Measurements from ENCODE around the gene DPH1. TPM values are rescaled to one million over a fixed set of nuclear protein-coding genes. Genes with fewer than 3 reads are reported as not detected.
A peak's percentile ranks its signal among the peaks of the same experiment; 100 is the strongest.

The DPH1 gene
- polyA plus RNA-seq, 1 of the 3 experiments (the other 2 are of a cell fraction) = 36.2 TPM

DNA sequence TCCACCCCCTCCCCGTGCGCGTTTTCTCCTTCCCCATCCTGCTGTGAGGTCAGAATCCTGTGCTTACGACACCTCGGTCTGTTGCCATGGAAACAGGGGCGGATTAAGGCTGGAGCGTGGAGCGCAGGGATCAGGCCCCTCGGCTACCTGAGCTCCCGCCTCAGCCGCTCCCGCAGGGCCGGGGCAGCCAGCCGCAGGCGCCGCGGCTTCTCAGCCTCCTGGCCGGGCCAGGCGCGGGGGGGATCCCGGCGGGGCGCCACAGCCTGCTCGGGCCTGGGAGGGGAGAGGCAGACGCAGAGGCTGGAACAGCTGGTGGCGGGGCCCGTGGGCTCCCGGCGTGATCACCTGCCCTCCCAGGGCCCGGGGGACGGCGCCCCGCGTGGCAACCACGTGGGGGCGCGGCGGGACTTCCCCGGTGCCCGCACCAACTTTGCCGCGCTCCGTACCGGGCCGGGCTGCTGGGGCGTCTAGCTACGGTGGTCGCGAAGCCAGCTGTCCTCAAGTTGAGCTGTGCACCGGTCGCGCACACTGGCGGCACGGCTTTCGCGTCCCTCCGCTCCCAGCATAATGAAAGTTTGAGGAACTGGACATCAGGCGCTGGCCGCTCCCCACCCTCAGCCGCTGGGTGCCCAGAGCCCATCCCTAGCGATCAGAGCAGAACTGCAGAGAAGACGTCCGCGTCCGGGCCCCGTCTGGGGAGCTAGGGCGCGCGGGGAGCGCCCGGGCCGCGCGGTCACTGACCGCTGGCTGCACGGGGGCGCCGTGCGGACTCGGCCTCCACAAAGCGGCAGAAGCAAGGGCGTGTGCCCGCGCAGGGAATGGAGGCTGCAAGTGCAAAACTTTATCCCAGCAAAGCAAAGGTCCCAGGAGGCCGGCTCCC, 6.0 kb upstream of the DPH1 start:
- Histone ChIP-seq H3K79me2 (ENCODE audit: insufficient read depth) (no peaks in the 10 kb centered on the region), H2AFZ (ENCODE audit: low read depth) (no peak overlapping the region), H3K27ac (ENCODE audit: low read depth in 2 of 2, low read length in 1 of 2) (no peak overlapping the region), H3K4me1 (ENCODE audit: control insufficient read depth in 1 of 2, insufficient read depth in 2 of 2, low read depth in 1 of 2, low read length in 1 of 2) (peaks cover 0 to 7% of the 10 kb centered on the region in 2 experiments; a peak in 1 of 4 replicates), H3K4me2 (peak overlapping the region; percentile 79; the same call in 1 of the 2 replicates), H3K9me2 (no peaks in the 10 kb centered on the region), H3K9ac (no peak overlapping the region), H3K36me3 (replicated peaks in 1 of 2; ENCODE audit: control insufficient read depth in 1 of 2, insufficient read depth in 2 of 2, low read length in 1 of 2) (no peaks in the 10 kb centered on the region), H3F3A (replicated peaks; ENCODE audit: insufficient read depth) (no peaks in the 10 kb centered on the region), H3K27me3 (ENCODE audit: insufficient read depth) (peaks cover 39% of the 10 kb centered on the region), H3K9me3 (no peaks in the 10 kb centered on the region), H4K20me1 (ENCODE audit: insufficient read depth) (no peaks in the 10 kb centered on the region), H3K4me3 (ENCODE audit: low read depth in 2 of 2, low read length in 1 of 2) (peak overlapping the region; percentile 42 to 52; a peak in 2 of 4 replicates)
- ChIA-PET POLR2A (interaction anchor here (1.2 to 1.5 kb wide), 2 partner anchors 11 to 115 kb away, joined by 3 to 4 read pairs; no protein-coding TSS in a partner anchor), CTCF (interaction anchor here (0.7 to 8.6 kb wide), 13 partner anchors 9 to 221 kb away, joined by 3 to 197 read pairs (median 18); partner anchors contain the start of gene OVCA2)
- TF ChIP-seq MXI1 (IDR thresholded peaks at IDR 0.05; ENCODE audit: low read depth, low read length) = no peak
- TF ChIP-seq TEAD4 (IDR thresholded peaks at IDR 0.05; ENCODE audit: borderline replicate concordance, insufficient read depth) = no peak
- no peak for TF ChIP-seq RAD21 (IDR thresholded peaks at IDR 0.05; ENCODE audit: low read length)
- no peak for TF ChIP-seq TCF12 (IDR thresholded peaks at IDR 0.05)
- TF ChIP-seq POLR2AphosphoS5 (IDR thresholded peaks at IDR 0.05; ENCODE audit: low read depth, low read length) = no peak
- TF ChIP-seq NRF1 (IDR thresholded peaks at IDR 0.05; ENCODE audit: low read depth, low read length) = no peak
- no peak for TF ChIP-seq SIN3A (IDR thresholded peaks at IDR 0.05; ENCODE audit: borderline replicate concordance, low read depth, low read length)
- TF ChIP-seq, protein P1, sequence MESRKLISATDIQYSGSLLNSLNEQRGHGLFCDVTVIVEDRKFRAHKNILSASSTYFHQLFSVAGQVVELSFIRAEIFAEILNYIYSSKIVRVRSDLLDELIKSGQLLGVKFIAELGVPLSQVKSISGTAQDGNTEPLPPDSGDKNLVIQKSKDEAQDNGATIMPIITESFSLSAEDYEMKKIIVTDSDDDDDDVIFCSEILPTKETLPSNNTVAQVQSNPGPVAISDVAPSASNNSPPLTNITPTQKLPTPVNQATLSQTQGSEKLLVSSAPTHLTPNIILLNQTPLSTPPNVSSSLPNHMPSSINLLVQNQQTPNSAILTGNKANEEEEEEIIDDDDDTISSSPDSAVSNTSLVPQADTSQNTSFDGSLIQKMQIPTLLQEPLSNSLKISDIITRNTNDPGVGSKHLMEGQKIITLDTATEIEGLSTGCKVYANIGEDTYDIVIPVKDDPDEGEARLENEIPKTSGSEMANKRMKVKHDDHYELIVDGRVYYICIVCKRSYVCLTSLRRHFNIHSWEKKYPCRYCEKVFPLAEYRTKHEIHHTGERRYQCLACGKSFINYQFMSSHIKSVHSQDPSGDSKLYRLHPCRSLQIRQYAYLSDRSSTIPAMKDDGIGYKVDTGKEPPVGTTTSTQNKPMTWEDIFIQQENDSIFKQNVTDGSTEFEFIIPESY (IDR thresholded peaks at IDR 0.05; ENCODE audit: borderline replicate concordance, low read depth) = no peak
- no peak for TF ChIP-seq EP300 (IDR thresholded peaks at IDR 0.05; ENCODE audit: borderline replicate concordance in 1 of 2, low read depth in 1 of 2, low read length in 1 of 2)
- TF ChIP-seq, protein P2, sequence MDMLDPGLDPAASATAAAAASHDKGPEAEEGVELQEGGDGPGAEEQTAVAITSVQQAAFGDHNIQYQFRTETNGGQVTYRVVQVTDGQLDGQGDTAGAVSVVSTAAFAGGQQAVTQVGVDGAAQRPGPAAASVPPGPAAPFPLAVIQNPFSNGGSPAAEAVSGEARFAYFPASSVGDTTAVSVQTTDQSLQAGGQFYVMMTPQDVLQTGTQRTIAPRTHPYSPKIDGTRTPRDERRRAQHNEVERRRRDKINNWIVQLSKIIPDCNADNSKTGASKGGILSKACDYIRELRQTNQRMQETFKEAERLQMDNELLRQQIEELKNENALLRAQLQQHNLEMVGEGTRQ (IDR thresholded peaks at IDR 0.05; ENCODE audit: borderline replicate concordance, low read depth, low read length) = no peak
- TF ChIP-seq, protein P3, sequence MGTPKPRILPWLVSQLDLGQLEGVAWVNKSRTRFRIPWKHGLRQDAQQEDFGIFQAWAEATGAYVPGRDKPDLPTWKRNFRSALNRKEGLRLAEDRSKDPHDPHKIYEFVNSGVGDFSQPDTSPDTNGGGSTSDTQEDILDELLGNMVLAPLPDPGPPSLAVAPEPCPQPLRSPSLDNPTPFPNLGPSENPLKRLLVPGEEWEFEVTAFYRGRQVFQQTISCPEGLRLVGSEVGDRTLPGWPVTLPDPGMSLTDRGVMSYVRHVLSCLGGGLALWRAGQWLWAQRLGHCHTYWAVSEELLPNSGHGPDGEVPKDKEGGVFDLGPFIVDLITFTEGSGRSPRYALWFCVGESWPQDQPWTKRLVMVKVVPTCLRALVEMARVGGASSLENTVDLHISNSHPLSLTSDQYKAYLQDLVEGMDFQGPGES (IDR thresholded peaks at IDR 0.05; ENCODE audit: low read depth, low read length) = no peak
- TF ChIP-seq NFIC (IDR thresholded peaks at IDR 0.05; ENCODE audit: borderline replicate concordance) = no peak
- no peak for TF ChIP-seq CHD2 (IDR thresholded peaks at IDR 0.05; ENCODE audit: low read length, partially characterized antibody)
- TF ChIP-seq, protein P4, sequence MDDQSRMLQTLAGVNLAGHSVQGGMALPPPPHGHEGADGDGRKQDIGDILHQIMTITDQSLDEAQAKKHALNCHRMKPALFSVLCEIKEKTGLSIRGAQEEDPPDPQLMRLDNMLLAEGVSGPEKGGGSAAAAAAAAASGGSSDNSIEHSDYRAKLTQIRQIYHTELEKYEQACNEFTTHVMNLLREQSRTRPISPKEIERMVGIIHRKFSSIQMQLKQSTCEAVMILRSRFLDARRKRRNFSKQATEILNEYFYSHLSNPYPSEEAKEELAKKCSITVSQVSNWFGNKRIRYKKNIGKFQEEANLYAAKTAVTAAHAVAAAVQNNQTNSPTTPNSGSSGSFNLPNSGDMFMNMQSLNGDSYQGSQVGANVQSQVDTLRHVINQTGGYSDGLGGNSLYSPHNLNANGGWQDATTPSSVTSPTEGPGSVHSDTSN (IDR thresholded peaks at IDR 0.05) = no peak
- TF ChIP-seq MEF2A (IDR thresholded peaks at IDR 0.05; ENCODE audit: borderline replicate concordance, low read depth) = no peak
- peak; percentile 76 for DNase-seq
- 5% methylated on average over 23 of the region's 85 CpGs for WGBS (ENCODE audit: low lambda C conversion rate)

All from SK-N-SH (cell line).